M059J (cell line): ENCODE data around the gene BGLAP. TPM values are rescaled to one million over a fixed set of nuclear protein-coding genes. Genes with fewer than 3 reads are reported as not detected.

ENCODE experiments used
- DNase-seq: peaks from one replicate; pipeline ENCODE4 v3.0.0-alpha.2; 2012; ENCODE audit warnings: low read depth
- total RNA-seq: library from RNA; depleted of rRNA; stranded (reverse); fragments of >200 nt; shearing (Covaris generic); gene quantifications from 2 replicates; pipeline ENCODE4 v1.2.3, GENCODE V29; 2014; rRNA removed

Gene BGLAP
- total RNA-seq, 1 experiment from 2014 or later = not detected

GRCh38 chr1:156291226-156292061 is 49.5 kb downstream of the BGLAP start:
- DNase-seq = no peak

Other genes starting within 250 kb of the BGLAP start
- 1,065 and 1,666 TPM in 2 replicates for gene SSR2, start 221.2 kb upstream of the BGLAP start, total RNA-seq
- 18.8 and 26.5 TPM in 2 replicates for gene UBQLN4, start 188.4 kb upstream of the BGLAP start, total RNA-seq
- 41.7 and 60.2 TPM in 2 replicates for gene LAMTOR2, start 187.4 kb upstream of the BGLAP start, total RNA-seq
- not detected in 2 replicates for gene RAB25, start 181.0 kb upstream of the BGLAP start, total RNA-seq
- gene MEX3A, start 159.7 kb upstream of the BGLAP start, total RNA-seq = 2.5 and 3.2 TPM in 2 replicates
- 396 and 698 TPM in 2 replicates for gene LMNA, start 127.5 kb upstream of the BGLAP start, total RNA-seq
- 0.37 and 1.3 TPM in 2 replicates for gene SEMA4A, start 88.6 kb upstream of the BGLAP start, total RNA-seq
- gene SLC25A44, start 48.1 kb upstream of the BGLAP start, total RNA-seq = 18.5 and 25.8 TPM in 2 replicates
- 96.1 and 109 TPM in 2 replicates for gene PMF1, start 29.2 kb upstream of the BGLAP start, total RNA-seq
- 0.37 and 1.0 TPM in 2 replicates for gene PAQR6, start 5.9 kb downstream of the BGLAP start, total RNA-seq
- gene SMG5, start 40.6 kb downstream of the BGLAP start, total RNA-seq = 66.7 and 97.0 TPM in 2 replicates
- gene TMEM79, start 42.1 kb downstream of the BGLAP start, total RNA-seq = 2.1 and 2.2 TPM in 2 replicates
- gene GLMP, start 53.5 kb downstream of the BGLAP start, total RNA-seq = 95.1 and 99.0 TPM in 2 replicates
- not detected in 2 replicates for gene VHLL, start 57.1 kb downstream of the BGLAP start, total RNA-seq
- gene CCT3, start 96.1 kb downstream of the BGLAP start, total RNA-seq = 406 and 432 TPM in 2 replicates
- not detected in 2 replicates for gene TSACC, start 96.3 kb downstream of the BGLAP start, total RNA-seq
- not detected in 2 replicates for gene RHBG, start 127.0 kb downstream of the BGLAP start, total RNA-seq